ENCODE measurements around the gene FANCC. TPM values are rescaled to one million over a fixed set of nuclear protein-coding genes. Genes with fewer than 3 reads are reported as not detected.

Gene FANCC
- polyA plus RNA-seq, 1 of the 3 experiments (the other 2 are of a cell fraction), result 3.5 TPM

- Histone ChIP-seq H4K20me1 (ENCODE audit: insufficient read depth) (peaks cover 61% of the 10 kb centered on the region), H3K79me2 (ENCODE audit: insufficient read depth) (peaks cover 66% of the 10 kb centered on the region), H3K9me3 (no peaks in the 10 kb centered on the region), H3K36me3 (replicated peaks in 1 of 2; ENCODE audit: control insufficient read depth in 1 of 2, insufficient read depth in 2 of 2, low read length in 1 of 2) (peaks cover 60 to 93% of the 10 kb centered on the region in 2 experiments), H3K4me3 (ENCODE audit: low read depth in 2 of 2, low read length in 1 of 2) (no peak overlapping the region), H3K9ac (no peak overlapping the region), H3K4me2 (no peak overlapping the region), H2AFZ (ENCODE audit: low read depth) (no peak overlapping the region), H3F3A (replicated peaks; ENCODE audit: insufficient read depth) (peaks cover 11% of the 10 kb centered on the region), H3K4me1 (ENCODE audit: control insufficient read depth in 1 of 2, insufficient read depth in 2 of 2, low read depth in 1 of 2, low read length in 1 of 2) (peaks cover 0 to 36% of the 10 kb centered on the region in 2 experiments; a peak in 1 of 4 replicates), H3K9me2 (no peaks in the 10 kb centered on the region), H3K27ac (ENCODE audit: low read depth in 2 of 2, low read length in 1 of 2) (peak overlapping the region in 1 of 2 experiments; percentile 22; a peak in 1 of 4 replicates), H3K27me3 (ENCODE audit: insufficient read depth) (no peaks in the 10 kb centered on the region)
- DNase-seq, result no peak
- ChIA-PET POLR2A (no interaction called here), CTCF (no interaction called here)
- no peak for TF ChIP-seq RAD21 (IDR thresholded peaks at IDR 0.05; ENCODE audit: low read length)
- TF ChIP-seq REST (IDR thresholded peaks at IDR 0.05; ENCODE audit: low read depth, low read length), result no peak
- TF ChIP-seq NRF1 (IDR thresholded peaks at IDR 0.05; ENCODE audit: low read depth, low read length), result no peak
- TF ChIP-seq ELF1 (IDR thresholded peaks at IDR 0.05), result no peak
- no peak for TF ChIP-seq JUND (IDR thresholded peaks at IDR 0.05)
- no peak for TF ChIP-seq RCOR1 (IDR thresholded peaks at IDR 0.05; ENCODE audit: low read length)
- TF ChIP-seq PBX3 (IDR thresholded peaks at IDR 0.05), result no peak
- TF ChIP-seq POLR2AphosphoS5 (IDR thresholded peaks at IDR 0.05; ENCODE audit: low read depth, low read length), result no peak
- TF ChIP-seq USF1 (IDR thresholded peaks at IDR 0.05; ENCODE audit: borderline replicate concordance, low read depth), result no peak
- no peak for TF ChIP-seq CHD2 (IDR thresholded peaks at IDR 0.05; ENCODE audit: low read length, partially characterized antibody)
- no peak for TF ChIP-seq GABPA (IDR thresholded peaks at IDR 0.05; ENCODE audit: low read depth)
- TF ChIP-seq FOXJ3 (CRISPR knock-in tag; IDR thresholded peaks at IDR 0.05), result no peak
- TF ChIP-seq SMC3 (IDR thresholded peaks at IDR 0.05; ENCODE audit: low read depth, low read length), result no peak
- no peak for TF ChIP-seq TCF12 (IDR thresholded peaks at IDR 0.05)
- TF ChIP-seq MAX (IDR thresholded peaks at IDR 0.05; ENCODE audit: low read depth), result no peak
- no peak for TF ChIP-seq TEAD4 (IDR thresholded peaks at IDR 0.05; ENCODE audit: borderline replicate concordance, insufficient read depth)
- WGBS (ENCODE audit: low lambda C conversion rate), result 95% methylated on average over 12 of the region's 20 CpGs
These were observed 236.4 kb downstream of the FANCC start for GRCh38 chr9:95080961-95081647.
